Activated T-helper 17 cell treated with anti-CD3 and anti-CD28 coated beads, Interleukin-2, amount 50 U/mL, for 72 hours (primary cell): ENCODE results near the gene RCC2. TPM values are rescaled to one million over a fixed set of nuclear protein-coding genes. Genes with fewer than 3 reads are reported as not detected.
"Not testable (repeated sequence)": the region's sequence is repeated elsewhere in the genome, so short reads cannot be mapped to it uniquely, and the experiment has no call there.

Experiments used
- ATAC-seq: fragments of 150-1000 bp; cut with Tn5 transposase; replicated peaks from 2 replicates; pipeline ENCODE4 v1.10.0; 2021; ENCODE audit warnings: mild to moderate bottlenecking, moderate library complexity
- H3K27ac Mint-ChIP-seq: one replicate; pipeline ENCODE4 v1.8.0; 2022; ENCODE audit warnings: mixed read lengths
- H3K27me3 Mint-ChIP-seq: one replicate; pipeline ENCODE4 v1.8.0; 2022; ENCODE audit warnings: mixed read lengths
- H3K36me3 Mint-ChIP-seq: one replicate; pipeline ENCODE4 v1.8.0; 2022; ENCODE audit warnings: low read depth, mild to moderate bottlenecking, mixed read lengths
- H3K4me1 Mint-ChIP-seq: one replicate; pipeline ENCODE4 v1.8.0; 2022; ENCODE audit warnings: mixed read lengths
- H3K4me3 Mint-ChIP-seq: one replicate; pipeline ENCODE4 v1.8.0; 2022; ENCODE audit warnings: mild to moderate bottlenecking, mixed read lengths
- H3K9me3 Mint-ChIP-seq: one replicate; pipeline ENCODE4 v1.8.0; 2022; ENCODE audit warnings: mixed read lengths
- total RNA-seq, 2 donors: library from RNA; stranded (reverse); gene quantifications; one replicate each; pipeline ENCODE4 v1.2.3, GENCODE V29; 2022

RCC2 gene
- total RNA-seq, 2 donors from 2014 or later, result 60.5 to 108 TPM

DNA sequence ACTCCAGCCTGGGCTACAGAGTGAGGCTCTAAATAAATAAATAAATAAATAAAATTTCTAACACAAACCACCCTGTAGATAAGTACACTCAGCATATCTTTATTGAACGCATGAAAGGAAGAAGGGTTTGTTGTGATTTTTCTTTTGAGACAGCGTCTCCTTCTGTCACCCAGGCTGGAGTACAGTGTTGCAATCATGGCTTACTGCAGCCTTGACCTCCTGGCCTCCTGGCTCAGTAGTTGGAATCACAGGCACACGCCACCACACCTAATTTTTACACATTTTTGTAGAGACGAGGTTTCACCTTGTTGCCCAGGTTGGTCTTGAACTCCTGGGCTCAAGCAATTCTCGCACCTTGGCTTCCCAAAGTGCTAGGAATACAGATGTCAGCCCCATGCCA lies 23.2 kb upstream of the RCC2 start:
- Mint-ChIP-seq H3K36me3 (no peaks in the 10 kb centered on the region), H3K27me3 (peaks cover 4% of the 10 kb centered on the region)

DNA sequence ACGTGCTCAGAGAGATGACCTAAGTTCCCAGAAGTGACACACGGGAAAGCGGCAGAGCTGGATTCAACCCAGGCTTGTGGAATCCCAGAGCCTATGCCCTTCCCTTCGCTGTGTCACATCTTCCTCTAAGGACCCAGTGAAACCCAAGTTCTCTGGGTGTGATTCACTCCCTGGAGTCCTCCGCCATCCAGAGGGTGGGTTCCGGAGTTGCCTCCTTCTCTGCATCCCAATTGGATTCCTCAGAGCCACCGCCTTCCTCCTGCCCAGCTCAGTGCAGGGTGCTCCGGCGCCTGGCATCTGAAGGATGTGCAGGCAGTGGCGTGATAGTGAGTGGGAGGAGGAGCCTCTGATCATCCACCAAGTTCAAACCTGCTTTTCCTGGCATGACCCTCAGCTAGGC lies 20.7 kb upstream of the RCC2 start:
- Mint-ChIP-seq H3K36me3 (no peaks in the 10 kb centered on the region), H3K4me1 (no peaks in the 10 kb centered on the region), H3K4me3 (no peak overlapping the region), H3K9me3 (no peaks in the 10 kb centered on the region), H3K27ac (no peak overlapping the region), H3K27me3 (peaks cover 4% of the 10 kb centered on the region)
- ATAC-seq, result no peak

More for the DNA sequence above, 23.2 kb upstream of the RCC2 start:
- ATAC-seq, result no peak
- no peak overlapping the region for H3K4me3 Mint-ChIP-seq
- no peaks in the 10 kb centered on the region for H3K4me1 Mint-ChIP-seq
- no peaks in the 10 kb centered on the region for H3K9me3 Mint-ChIP-seq
- no peak overlapping the region for H3K27ac Mint-ChIP-seq

DNA sequence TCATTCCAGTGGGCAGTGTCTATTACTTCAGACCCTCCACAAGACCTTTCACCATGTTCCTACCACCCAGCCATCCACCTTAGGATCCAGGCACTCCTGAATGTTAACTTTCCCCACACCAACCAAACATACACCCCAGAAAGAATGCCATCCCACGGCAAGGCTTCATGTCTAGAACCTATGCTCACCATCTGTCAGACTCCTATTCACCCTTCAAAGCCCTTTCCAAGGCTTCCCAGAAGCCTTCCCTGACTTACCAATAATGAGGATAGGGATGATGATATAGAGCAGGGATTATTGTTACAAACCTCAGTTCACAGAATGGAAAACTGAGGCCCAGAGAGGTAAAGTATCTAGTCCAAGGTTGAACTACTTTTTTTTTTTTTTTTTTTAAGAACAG lies 19.3 kb upstream of the RCC2 start:
- Mint-ChIP-seq H3K27ac (peak overlapping the region; percentile 5), H3K27me3 (peaks cover 4% of the 10 kb centered on the region), H3K4me1 (no peaks in the 10 kb centered on the region), H3K4me3 (no peak overlapping the region), H3K9me3 (no peaks in the 10 kb centered on the region), H3K36me3 (no peaks in the 10 kb centered on the region)
- ATAC-seq, result no peak

DNA sequence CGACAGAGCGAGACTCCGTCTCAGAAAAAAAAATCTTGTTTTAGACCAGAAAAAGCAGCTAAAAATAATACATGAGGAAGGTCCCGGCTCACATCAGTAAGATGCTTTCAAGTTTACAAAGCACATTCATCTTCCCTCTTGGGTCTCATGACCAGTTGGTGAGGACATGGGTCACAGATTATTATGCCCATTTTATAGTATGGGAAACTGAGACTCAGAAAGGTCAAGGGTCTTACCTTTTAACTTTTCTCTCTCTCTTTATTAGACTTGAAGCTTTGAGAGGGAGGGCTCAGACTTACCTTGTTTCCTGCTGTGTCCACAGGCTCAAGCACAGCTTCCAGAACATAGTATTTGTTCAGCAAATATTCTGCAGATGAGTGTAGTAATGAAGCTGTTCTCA lies 13.2 kb upstream of the RCC2 start:
- H3K27ac Mint-ChIP-seq, result no peak overlapping the region
- H3K36me3 Mint-ChIP-seq, result no peaks in the 10 kb centered on the region
- ATAC-seq, result no peak
- H3K4me3 Mint-ChIP-seq, result no peak overlapping the region
- H3K4me1 Mint-ChIP-seq, result no peaks in the 10 kb centered on the region
- no peaks in the 10 kb centered on the region for H3K9me3 Mint-ChIP-seq
- peaks cover 3% of the 10 kb centered on the region for H3K27me3 Mint-ChIP-seq

DNA sequence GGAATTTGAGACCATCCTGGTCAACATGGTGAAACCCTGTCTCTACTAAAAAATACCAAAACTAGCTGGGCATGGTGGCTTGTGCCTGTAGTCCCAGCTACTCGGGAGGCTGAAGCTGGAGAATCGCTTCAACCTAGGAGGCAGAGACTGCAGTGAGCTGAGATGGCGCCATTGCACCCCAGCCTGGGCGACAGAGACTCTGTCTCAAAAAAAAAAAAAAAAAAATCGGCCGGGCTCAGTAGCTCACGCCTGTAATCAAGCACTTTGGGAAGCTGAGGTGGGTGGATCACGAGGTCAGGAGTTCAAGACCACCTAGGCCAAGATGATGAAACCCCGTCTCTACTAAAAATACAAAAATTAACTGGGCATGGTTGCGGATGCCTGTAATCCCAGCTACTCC lies 12.7 kb upstream of the RCC2 start:
- H3K36me3 Mint-ChIP-seq, H3K27ac Mint-ChIP-seq, H3K27me3 Mint-ChIP-seq, H3K9me3 Mint-ChIP-seq, ATAC-seq, H3K4me3 Mint-ChIP-seq, H3K4me1 Mint-ChIP-seq: not testable (repeated sequence)

DNA sequence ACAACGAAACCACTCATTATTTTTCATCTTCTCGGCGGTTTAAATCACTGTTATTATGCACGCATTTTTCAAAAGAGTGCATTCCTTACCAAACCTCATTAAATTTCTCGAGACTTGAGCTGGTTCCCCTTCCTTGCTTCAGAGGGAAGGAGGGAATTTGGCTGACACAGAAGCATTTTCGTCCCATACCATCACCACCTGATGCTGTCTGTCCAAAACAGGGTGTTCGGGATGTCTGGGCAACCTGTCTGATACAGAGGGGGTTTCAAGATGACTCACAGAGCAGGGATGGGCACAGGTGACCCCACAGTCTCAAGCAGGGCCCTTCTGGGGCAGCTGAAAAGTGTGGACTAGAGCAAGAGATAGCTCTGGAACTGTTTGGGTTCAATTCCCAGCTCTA lies 12.3 kb upstream of the RCC2 start:
- H3K4me3 Mint-ChIP-seq, result no peak overlapping the region
- H3K27me3 Mint-ChIP-seq, result peaks cover 3% of the 10 kb centered on the region
- H3K27ac Mint-ChIP-seq, result no peak overlapping the region
- no peaks in the 10 kb centered on the region for H3K9me3 Mint-ChIP-seq
- ATAC-seq, result no peak
- H3K36me3 Mint-ChIP-seq, result no peaks in the 10 kb centered on the region
- H3K4me1 Mint-ChIP-seq, result no peaks in the 10 kb centered on the region

DNA sequence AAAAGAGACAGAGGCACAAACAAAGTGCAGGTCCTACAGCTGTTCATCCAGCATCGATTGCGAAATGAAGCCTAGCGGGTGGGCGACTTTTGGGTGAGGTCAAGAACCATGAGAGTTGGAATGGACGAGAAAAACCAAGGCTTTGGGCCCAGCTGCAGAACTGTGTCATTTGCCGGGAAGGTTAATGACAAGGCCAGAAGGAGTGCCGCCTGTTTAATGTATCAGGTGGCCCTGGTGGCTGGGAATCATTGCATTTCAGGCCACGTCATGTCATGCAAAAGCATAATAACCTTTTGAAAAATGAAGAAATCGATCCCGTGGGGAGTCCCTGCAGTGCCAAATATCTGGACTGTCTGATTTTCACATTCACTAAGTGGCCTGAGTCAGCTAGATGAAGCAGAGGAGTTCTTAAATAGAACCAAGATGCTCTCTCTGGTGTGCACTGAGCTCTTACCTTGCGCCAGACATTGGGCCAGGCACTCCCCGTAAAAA lies 8.1 kb upstream of the RCC2 start:
- H3K27me3 Mint-ChIP-seq, result peaks cover 6% of the 10 kb centered on the region
- H3K4me3 Mint-ChIP-seq, result no peak overlapping the region
- no peak overlapping the region for H3K27ac Mint-ChIP-seq
- H3K9me3 Mint-ChIP-seq, result no peaks in the 10 kb centered on the region
- ATAC-seq, result no peak
- H3K4me1 Mint-ChIP-seq, result no peaks in the 10 kb centered on the region
- no peaks in the 10 kb centered on the region for H3K36me3 Mint-ChIP-seq

DNA sequence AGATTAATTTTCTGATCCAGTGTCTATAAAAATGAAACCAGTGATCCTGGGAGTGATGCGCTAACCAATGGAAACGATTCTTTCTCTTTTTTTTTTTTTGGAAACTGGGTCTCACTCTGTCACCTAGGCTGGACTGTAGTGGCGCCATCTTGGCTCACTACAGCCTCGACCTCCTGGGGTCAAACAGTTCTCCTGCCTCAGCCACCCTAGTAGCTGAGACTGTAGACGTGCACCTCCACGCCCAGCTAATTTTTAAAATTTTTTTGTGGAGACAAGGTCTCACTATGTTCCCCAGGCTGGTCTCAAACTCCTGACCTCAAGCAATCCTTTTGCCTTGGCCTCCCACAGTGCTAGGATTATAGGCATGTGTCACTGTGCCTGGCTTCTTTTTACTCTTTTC lies 3.4 kb upstream of the RCC2 start:
- Mint-ChIP-seq H3K9me3 (no peaks in the 10 kb centered on the region), H3K27me3 (peaks cover 4% of the 10 kb centered on the region), H3K27ac (no peak overlapping the region), H3K36me3 (peaks cover 10% of the 10 kb centered on the region), H3K4me3 (no peak overlapping the region), H3K4me1 (no peaks in the 10 kb centered on the region)
- ATAC-seq, result no peak

DNA sequence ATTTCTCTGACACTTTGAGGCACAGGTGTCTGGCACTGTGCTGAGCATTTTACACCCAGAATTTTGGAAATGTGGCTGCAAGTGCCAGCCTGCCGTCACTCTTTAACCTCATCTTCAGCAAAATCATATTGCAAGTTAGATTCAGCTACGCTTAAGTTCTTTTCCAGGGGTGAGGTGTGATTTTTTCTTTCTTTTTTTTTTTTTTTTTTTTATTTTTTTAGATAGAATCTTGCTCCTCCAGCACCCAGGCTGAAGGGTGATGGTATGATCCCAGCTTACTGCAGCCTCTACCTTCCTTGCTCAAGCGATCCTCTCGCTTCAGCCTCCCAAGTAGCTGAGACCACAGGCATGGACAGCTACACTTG lies 2.5 kb upstream of the RCC2 start:
- no peak overlapping the region for H3K27ac Mint-ChIP-seq
- peaks cover 4% of the 10 kb centered on the region for H3K27me3 Mint-ChIP-seq
- no peaks in the 10 kb centered on the region for H3K4me1 Mint-ChIP-seq
- ATAC-seq, result no peak
- H3K4me3 Mint-ChIP-seq, result no peak overlapping the region
- no peaks in the 10 kb centered on the region for H3K9me3 Mint-ChIP-seq
- peaks cover 13% of the 10 kb centered on the region for H3K36me3 Mint-ChIP-seq

DNA sequence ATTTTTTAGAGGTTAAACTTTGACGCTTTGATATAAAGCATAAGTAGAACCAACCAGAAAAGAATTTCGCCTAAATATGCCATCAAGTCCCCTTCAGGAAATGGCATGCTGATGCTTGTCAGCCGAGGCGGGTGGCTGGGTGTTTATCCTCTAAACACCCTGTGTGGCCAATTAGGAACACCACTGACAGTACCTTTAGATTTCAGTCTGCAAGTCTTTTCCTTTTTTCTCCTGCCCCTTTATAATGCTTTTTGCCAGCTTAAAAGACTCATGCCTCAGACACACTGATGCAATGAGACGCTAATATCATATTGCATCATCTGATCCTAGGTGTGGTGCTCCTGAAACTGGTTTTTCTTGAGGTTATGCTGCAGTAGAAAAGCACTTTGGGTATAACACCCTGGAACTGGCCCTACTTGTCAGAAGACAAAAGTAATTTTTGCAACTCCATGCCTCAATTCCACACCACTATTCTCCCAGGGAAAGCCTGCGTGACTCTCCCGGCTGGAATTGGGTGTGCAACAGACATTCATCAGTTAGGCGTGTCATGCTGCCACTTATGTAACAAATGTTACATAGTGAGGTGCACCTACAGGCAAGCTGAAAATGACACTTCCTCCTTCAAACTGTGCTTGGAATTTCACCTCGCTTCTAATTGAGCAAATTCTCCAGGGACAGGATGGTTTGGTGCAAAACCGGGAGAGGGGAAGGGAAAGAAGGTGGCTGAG lies 2.0 kb upstream of the RCC2 start:
- Mint-ChIP-seq H3K27me3 (peaks cover 4% of the 10 kb centered on the region), H3K9me3 (no peaks in the 10 kb centered on the region), H3K36me3 (peaks cover 19% of the 10 kb centered on the region), H3K4me1 (no peaks in the 10 kb centered on the region), H3K27ac (no peak overlapping the region), H3K4me3 (peak overlapping the region; percentile 88)
- no peak for ATAC-seq

DNA sequence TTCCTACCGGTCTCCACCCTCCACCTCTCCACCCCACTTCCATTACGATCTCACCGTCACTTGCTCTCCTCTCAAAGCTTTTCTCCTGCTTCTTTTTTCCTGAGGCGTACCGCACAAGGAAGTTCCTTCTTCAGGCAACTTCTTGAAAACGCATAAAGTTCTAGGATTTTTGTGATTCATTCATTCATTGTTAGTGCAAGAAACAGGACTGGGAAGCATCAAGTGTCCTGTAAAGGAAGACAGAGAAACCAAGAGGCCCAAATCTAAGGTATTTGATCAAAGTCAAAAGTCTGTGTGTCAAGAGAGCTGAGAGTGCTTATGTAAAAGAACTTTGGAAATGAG lies 1.3 kb upstream of the RCC2 start:
- H3K9me3 Mint-ChIP-seq, result no peaks in the 10 kb centered on the region
- H3K27me3 Mint-ChIP-seq, result no peaks in the 10 kb centered on the region
- no peak for ATAC-seq
- H3K27ac Mint-ChIP-seq, result no peak overlapping the region
- peaks cover 25% of the 10 kb centered on the region for H3K36me3 Mint-ChIP-seq
- peak overlapping the region; percentile 88 for H3K4me3 Mint-ChIP-seq
- no peaks in the 10 kb centered on the region for H3K4me1 Mint-ChIP-seq

DNA sequence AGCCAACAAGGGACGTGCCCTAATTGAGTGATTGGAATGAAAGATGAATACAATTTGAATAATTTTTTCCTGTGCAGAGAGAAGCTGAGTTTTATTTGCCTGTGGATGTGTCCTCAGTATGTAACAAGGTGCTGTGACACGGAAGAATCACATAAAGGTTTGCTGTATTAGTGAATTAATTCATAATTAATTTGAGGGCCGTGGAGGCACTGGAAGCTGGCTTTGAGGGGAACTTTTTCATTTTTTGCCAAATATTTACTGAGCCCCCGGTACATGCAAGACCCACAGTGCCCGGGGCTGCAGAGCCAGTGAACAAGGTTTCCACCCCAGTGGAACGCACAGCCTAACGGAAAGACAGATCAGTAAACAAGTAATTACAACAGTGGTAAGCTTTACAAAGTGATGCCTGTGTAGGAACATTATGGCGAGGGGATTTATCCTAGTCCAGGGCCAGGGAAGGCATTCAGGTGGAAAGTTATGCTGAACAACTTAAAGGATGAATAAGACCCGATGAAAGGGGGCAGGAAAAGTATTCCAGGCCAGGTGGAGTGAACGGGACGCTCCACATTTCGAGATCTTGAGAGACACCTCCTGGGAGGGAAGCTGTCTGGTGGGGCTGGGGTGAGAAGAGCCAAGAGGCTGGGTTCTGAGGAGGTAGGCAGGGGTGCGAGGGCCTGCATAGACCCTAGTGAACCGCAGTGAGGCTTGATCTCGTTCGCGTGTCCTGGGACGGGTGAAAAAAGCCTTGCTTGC lies 773 bp upstream of the RCC2 start:
- no peaks in the 10 kb centered on the region for H3K9me3 Mint-ChIP-seq
- peaks cover 31% of the 10 kb centered on the region for H3K36me3 Mint-ChIP-seq
- H3K27me3 Mint-ChIP-seq, result no peaks in the 10 kb centered on the region
- H3K4me1 Mint-ChIP-seq, result no peaks in the 10 kb centered on the region
- no peak for ATAC-seq
- peak overlapping the region; percentile 91 for H3K27ac Mint-ChIP-seq
- peak overlapping the region; percentile 88 for H3K4me3 Mint-ChIP-seq

DNA sequence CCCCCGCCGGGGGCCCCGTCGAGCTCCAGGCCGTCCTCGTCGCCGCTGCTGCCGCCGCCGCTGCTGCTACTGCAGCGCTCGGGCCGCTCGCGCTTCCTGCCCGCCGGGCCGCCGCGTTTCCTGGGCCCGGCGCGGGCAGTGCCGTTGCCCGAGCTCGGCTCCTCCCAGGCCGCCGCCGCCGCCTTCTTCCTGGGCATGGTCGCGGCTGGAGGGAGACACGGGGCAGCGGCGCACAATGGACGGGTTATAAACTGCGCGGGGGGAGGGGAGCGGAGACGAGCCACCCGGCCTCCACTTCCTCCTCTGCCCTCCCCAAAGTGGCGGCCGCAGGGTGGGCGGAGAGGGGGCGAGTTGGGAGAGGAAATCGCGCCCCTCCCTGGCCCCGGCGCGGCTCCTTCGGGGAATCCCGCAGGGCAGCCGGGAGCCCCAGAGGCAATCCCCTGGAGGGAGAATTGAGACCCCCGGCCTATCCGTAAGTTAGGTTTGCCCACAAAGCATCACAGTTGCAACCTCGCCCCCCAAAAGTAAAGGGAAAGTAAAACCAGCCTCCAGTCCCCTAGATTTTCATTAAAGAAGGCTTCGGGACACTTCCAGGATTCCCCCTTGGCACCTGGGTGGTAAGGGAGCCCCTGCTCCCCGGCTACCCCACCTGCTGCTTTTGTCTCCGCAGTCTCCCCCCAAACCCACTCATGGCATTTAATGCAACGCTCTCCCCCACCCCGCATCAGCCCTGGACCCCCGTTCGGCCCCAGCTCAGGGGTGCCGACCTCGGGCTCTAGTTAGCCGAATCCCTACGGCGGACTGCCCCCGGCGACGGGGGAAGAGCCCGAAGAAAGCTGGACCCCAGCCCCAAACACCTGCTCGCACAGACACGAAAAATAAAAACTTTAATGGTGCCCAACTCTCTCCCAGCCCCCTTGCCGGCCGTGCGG lies 893 bp downstream of the RCC2 start:
- Mint-ChIP-seq H3K4me3 (peak overlapping the region; percentile 88), H3K27me3 (no peaks in the 10 kb centered on the region), H3K36me3 (peaks cover 47% of the 10 kb centered on the region), H3K4me1 (no peaks in the 10 kb centered on the region), H3K27ac (peak overlapping the region; percentile 91), H3K9me3 (no peaks in the 10 kb centered on the region)
- ATAC-seq, result peak; percentile 52

DNA sequence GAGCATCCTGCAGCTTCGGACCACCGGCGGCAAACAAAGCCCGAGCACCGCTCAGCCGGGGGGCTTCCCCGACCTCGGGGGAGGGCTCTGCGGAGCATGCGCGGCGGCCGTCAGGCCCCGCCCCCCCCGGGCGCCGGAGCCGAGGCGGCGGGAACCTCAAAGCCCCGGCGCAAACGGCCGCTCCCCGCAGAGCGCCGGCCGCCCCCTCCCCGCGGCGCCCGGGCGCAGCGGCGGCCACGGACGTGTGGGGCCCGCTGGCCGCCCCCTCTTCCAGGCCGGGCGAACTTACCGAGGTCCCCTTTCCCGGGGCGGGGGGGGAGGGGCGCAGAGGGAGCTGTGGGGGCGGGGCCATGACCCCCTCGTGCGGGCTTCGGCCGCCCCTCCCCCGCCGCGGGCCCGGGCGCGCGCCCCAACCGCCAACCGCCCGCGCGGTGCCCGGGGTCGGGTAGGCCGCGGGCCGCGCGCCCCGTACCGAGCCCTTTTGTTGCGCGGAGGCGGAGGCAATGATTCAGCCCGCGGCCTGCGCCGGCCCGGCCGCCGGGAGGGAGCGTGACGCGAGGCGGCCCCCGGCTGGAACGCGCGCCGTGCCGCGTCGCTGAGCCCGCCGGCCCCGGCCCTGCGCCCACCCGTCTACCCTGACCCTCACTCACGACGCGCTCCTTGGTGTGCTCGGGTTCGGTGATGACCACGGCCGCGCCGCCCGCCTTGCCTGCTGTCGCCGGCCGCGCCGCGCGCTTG lies 1.7 kb downstream of the RCC2 start:
- H3K27me3 Mint-ChIP-seq, result no peaks in the 10 kb centered on the region
- peaks cover 56% of the 10 kb centered on the region for H3K36me3 Mint-ChIP-seq
- H3K4me3 Mint-ChIP-seq, result peak overlapping the region; percentile 70
- peak; percentile 63 for ATAC-seq
- H3K9me3 Mint-ChIP-seq, result no peaks in the 10 kb centered on the region
- no peaks in the 10 kb centered on the region for H3K4me1 Mint-ChIP-seq
- H3K27ac Mint-ChIP-seq, result no peak overlapping the region
